ENCODE data around the gene FRMPD4.

The FRMPD4 gene

GRCh38 chrX:12301288-12301687 lies 163.0 kb downstream of the FRMPD4 start:
- Histone ChIP-seq H3K27me3 (replicated peaks; ENCODE audit: control insufficient read depth, insufficient read depth, low read length) (no peaks in the 10 kb centered on the region; the same call in 1 of the 2 replicates), H3K4me3 (replicated peaks; ENCODE audit: low read depth, low read length) (no peak overlapping the region), H3K36me3 (ENCODE audit: control insufficient read depth, insufficient read depth, low read length) (no peaks in the 10 kb centered on the region)
- TF ChIP-seq CTCF (IDR thresholded peaks at IDR 0.05; ENCODE audit: insufficient read depth, low read length, poor library complexity, severe bottlenecking), result no peak
- no peak for DNase-seq (ENCODE audit: extremely low read depth, insufficient read length)

DNA sequence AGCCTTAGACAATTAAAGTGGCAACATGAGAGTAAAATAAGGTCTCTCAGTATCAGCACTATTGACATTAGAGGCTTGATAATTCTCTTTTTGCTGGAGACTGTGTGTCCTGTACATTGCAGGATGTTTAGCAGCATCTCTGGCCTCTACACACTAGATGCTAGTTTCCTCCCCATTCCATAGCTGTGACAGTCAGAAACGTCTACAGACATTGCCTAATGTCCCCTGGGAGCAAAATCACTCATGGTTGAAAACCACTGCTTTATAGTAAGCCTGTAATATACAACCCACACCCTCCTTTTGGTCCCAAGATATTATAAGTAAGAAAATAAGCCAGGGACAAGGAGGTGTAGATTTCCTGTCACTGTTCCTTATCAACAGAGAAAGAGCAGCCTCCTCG lies 166.0 kb downstream of the FRMPD4 start:
- no peak for TF ChIP-seq CTCF (IDR thresholded peaks at IDR 0.05; ENCODE audit: insufficient read depth, low read length, poor library complexity, severe bottlenecking)
- Histone ChIP-seq H3K4me3 (replicated peaks; ENCODE audit: low read depth, low read length) (no peak overlapping the region), H3K36me3 (ENCODE audit: control insufficient read depth, insufficient read depth, low read length) (no peaks in the 10 kb centered on the region), H3K27me3 (replicated peaks; ENCODE audit: control insufficient read depth, insufficient read depth, low read length) (no peaks in the 10 kb centered on the region; the same call in 1 of the 2 replicates)
- DNase-seq (ENCODE audit: extremely low read depth, insufficient read length), result no peak

DNA sequence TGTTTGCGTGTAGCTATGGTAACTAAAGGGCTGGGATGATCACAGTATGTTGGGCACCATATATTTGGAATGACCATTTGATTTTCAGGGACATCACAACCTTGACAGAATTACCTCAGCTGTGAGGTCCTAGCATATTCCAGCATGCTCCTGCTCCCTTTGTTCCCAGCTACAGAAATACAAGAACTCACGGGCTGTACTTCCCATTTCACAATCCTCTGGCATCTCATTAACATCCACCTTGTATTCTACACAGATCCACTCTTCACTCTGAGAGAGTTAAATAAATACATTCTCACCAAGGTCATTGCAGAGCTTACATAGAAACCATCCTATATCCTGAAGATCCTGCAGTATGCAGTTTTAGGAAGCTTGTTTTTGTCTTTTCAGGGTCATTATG lies 169.7 kb downstream of the FRMPD4 start:
- no peak for TF ChIP-seq CTCF (IDR thresholded peaks at IDR 0.05; ENCODE audit: insufficient read depth, low read length, poor library complexity, severe bottlenecking)
- no peaks in the 10 kb centered on the region for H3K36me3 ChIP-seq (ENCODE audit: control insufficient read depth, insufficient read depth, low read length)
- no peaks in the 10 kb centered on the region; the same call in 1 of the 2 replicates for H3K27me3 ChIP-seq (replicated peaks; ENCODE audit: control insufficient read depth, insufficient read depth, low read length)
- DNase-seq (ENCODE audit: extremely low read depth, insufficient read length), result no peak
- no peak overlapping the region for H3K4me3 ChIP-seq (replicated peaks; ENCODE audit: low read depth, low read length)

GRCh38 chrX:12308420-12308819 lies 170.1 kb downstream of the FRMPD4 start:
- DNase-seq (ENCODE audit: extremely low read depth, insufficient read length), result no peak
- no peak for TF ChIP-seq CTCF (IDR thresholded peaks at IDR 0.05; ENCODE audit: insufficient read depth, low read length, poor library complexity, severe bottlenecking)

DNA sequence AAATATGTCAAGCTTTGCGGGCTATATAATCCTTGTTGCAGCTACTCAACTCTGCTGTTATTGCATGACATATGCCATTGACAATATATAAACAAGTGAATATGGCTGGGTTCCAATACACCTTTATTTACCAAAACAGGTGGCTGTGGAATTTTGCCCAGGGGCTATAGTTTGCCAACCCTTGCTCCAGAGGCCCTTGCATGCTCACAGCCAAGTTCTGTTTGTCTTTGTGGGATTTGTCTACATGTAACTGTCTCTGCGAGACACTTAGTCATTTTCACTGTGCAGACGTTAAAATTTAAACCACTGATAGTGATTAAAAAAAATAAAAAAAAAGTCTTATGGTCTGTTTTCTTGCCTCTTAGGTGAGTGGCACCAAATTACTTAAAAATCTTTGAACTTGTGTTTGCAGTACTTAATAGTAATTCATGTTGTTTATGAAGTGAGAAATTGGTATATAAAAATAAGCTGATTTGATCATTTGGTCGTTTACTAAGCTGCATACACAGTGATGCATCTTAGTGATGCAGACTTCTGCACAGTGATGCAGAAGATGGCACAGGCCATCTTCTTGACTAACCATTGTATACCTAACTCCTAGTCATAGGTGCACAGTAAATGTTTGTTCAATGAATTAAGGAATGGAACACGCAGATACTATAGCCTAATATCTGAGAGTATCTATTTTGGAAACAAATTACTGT lies 170.9 kb downstream of the FRMPD4 start:
- no peaks in the 10 kb centered on the region; the same call in 1 of the 2 replicates for H3K27me3 ChIP-seq (replicated peaks; ENCODE audit: control insufficient read depth, insufficient read depth, low read length)
- H3K4me3 ChIP-seq (replicated peaks; ENCODE audit: low read depth, low read length), result no peak overlapping the region
- H3K36me3 ChIP-seq (ENCODE audit: control insufficient read depth, insufficient read depth, low read length), result no peaks in the 10 kb centered on the region
- no peak for DNase-seq (ENCODE audit: extremely low read depth, insufficient read length)
- TF ChIP-seq CTCF (IDR thresholded peaks at IDR 0.05; ENCODE audit: insufficient read depth, low read length, poor library complexity, severe bottlenecking), result no peak

More at GRCh38 chrX:12308420-12308819, 170.1 kb downstream of the FRMPD4 start:
- no peaks in the 10 kb centered on the region for H3K36me3 ChIP-seq (ENCODE audit: control insufficient read depth, insufficient read depth, low read length)
- H3K27me3 ChIP-seq (replicated peaks; ENCODE audit: control insufficient read depth, insufficient read depth, low read length), result no peaks in the 10 kb centered on the region; the same call in 1 of the 2 replicates
- H3K4me3 ChIP-seq (replicated peaks; ENCODE audit: low read depth, low read length), result no peak overlapping the region

All from GM06990 (cell line).